Lower leg skin (tissue), 4 donors: ENCODE data around the gene LGALS8. TPM values are rescaled to one million over a fixed set of nuclear protein-coding genes. Genes with fewer than 3 reads are reported as not detected.

ENCODE experiments used
- DNase-seq, 2 donors: peaks; one replicate each; pipeline ENCODE4 v3.0.0-alpha.2; 2019; ENCODE audit warnings: low spot score in 2 of 2
- H3K4me3 ChIP-seq: fragments of 200-600 bp; sonication (generic); 2 replicates; pipeline ENCODE4 v1.5.1; 2017; ENCODE audit warnings: mild to moderate bottlenecking, low read depth; ENCODE audit not compliant: poor library complexity, severe bottlenecking
- POLR2A ChIP-seq, 2 donors: fragments of 450-650 bp; IDR thresholded peaks; one replicate each; pipeline ENCODE4 v1.6.1; 2016 to 2017; ENCODE audit warnings: antibody characterized with exemption in 2 of 2, mild to moderate bottlenecking in 1 of 2, moderate library complexity in 1 of 2
- WGBS, 2 donors: methylation state at CpG; one replicate each; pipeline ENCODE4 v1.1.5; 2018; 5-methylcytosine and 5-hydroxymethylcytosine counted together
- intact Hi-C: fragments of 100-400 bp; cut with DNase I; formaldehyde crosslinking; loops from one replicate; pipeline ENCODE4 v1.15.0; 2023; ENCODE audit warnings: low total_unique reads
- total RNA-seq, 4 donors: library from RNA; depleted of rRNA; stranded (reverse); fragments of >200 nt; gene quantifications; one replicate each; pipeline ENCODE4 v1.1.0, GENCODE V29; 2016
- TF ChIP-seq, protein P1 (sequence below), 3 donors: fragments of 450-650 bp; IDR thresholded peaks; one replicate each; pipeline ENCODE4 v1.5.1; 2016; ENCODE audit warnings: antibody characterized with exemption in 3 of 3, mild to moderate bottlenecking in 3 of 3, moderate library complexity in 2 of 3

Gene LGALS8
- total RNA-seq, 4 donors from 2014 or later = 80.2 to 138 (median 89.4) TPM

DNA sequence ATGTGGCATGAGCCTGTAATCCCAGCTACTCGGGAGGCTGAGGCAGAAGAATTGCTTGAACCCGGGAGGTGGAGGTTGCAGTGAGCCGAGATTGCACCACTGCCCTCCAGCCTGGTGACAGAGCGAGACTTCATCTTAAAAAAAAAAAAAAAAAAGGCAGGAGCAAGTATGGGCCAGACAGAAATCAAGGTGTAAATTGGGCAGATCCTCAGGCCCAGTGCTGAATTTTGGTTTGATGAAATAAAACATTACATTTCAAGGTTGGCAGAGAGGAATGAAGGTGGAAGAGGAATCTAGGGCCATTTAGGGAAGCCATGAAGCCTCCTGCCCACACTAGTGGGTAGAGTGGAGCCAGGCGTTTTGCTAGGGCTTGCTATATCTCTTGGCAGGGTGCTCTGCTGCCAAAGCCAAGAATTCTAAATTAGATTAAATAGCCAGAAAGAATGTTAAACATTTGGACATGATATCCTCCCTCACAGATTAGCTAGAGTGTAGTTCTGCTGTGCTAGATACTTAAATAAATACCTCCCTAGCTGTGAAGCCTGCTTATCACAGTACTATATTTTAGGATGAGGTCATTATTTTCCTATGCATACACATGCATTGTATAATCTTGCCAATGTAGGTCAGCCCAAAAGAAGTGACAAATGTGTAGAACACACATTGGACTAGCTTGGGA is 16.6 kb upstream of the LGALS8 start:
- intact Hi-C loops = no loop called here
- H3K4me3 ChIP-seq = no peak overlapping the region
- TF ChIP-seq, protein P1, sequence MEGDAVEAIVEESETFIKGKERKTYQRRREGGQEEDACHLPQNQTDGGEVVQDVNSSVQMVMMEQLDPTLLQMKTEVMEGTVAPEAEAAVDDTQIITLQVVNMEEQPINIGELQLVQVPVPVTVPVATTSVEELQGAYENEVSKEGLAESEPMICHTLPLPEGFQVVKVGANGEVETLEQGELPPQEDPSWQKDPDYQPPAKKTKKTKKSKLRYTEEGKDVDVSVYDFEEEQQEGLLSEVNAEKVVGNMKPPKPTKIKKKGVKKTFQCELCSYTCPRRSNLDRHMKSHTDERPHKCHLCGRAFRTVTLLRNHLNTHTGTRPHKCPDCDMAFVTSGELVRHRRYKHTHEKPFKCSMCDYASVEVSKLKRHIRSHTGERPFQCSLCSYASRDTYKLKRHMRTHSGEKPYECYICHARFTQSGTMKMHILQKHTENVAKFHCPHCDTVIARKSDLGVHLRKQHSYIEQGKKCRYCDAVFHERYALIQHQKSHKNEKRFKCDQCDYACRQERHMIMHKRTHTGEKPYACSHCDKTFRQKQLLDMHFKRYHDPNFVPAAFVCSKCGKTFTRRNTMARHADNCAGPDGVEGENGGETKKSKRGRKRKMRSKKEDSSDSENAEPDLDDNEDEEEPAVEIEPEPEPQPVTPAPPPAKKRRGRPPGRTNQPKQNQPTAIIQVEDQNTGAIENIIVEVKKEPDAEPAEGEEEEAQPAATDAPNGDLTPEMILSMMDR (IDR thresholded peaks at IDR 0.05) = no peak
- no peak for TF ChIP-seq POLR2A (IDR thresholded peaks at IDR 0.05)
- 44 to 67% methylated on average over 5 of the region's 5 CpGs for WGBS, 2 donors
- no peak for DNase-seq

DNA sequence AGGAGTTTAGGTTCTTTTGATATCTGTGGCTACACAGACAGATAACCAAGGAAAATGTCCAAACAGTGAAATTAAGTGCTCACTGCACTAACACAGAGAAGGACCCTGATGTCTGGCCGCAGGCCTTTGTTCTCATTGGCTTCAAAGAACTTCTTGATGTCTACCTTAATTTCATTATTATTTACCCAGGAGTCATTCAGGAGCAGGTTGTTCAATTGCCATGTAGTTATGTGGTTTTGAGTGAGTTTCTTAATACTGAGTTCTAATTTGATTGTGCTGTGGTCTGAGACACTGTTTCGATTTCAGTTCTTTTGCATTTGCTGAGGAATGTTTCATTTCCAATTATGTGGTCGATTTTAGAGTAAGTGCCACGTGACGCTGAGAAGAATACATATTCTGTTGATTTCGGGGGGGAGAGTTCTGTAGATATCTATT is 15.2 kb upstream of the LGALS8 start:
- TF ChIP-seq, protein P1 (IDR thresholded peaks at IDR 0.05) = no peak
- TF ChIP-seq POLR2A (IDR thresholded peaks at IDR 0.05) = no peak
- 78 to 84% methylated on average over 6 of the region's 6 CpGs for WGBS, 2 donors
- DNase-seq = no peak

DNA sequence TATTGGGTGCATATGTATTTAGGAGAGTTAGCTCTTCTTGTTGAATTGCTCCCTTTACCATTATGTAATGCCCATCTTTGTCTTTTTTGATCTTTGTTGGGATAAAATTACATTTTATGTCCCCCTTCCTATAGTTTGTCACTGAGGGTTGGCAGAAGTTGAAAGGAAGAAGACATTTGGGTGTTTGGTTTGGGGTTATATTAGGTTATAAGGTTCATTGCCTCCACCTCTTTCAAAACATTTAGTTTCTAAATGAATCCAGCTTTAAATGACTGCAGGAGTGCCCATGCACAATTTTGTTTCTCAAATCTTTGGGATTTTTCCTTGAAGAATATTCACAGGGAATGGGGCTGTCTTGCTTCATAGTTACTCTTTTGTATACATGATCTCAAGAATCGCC is 14.6 kb upstream of the LGALS8 start:
- DNase-seq = no peak
- intact Hi-C loops = no loop called here
- H3K4me3 ChIP-seq = no peak overlapping the region
- 96 to 100% methylated on average over 1 of the region's 1 CpG for WGBS, 2 donors
- TF ChIP-seq POLR2A (IDR thresholded peaks at IDR 0.05) = no peak

More for the DNA sequence above, 15.2 kb upstream of the LGALS8 start:
- intact Hi-C loops = no loop called here
- H3K4me3 ChIP-seq = no peak overlapping the region

DNA sequence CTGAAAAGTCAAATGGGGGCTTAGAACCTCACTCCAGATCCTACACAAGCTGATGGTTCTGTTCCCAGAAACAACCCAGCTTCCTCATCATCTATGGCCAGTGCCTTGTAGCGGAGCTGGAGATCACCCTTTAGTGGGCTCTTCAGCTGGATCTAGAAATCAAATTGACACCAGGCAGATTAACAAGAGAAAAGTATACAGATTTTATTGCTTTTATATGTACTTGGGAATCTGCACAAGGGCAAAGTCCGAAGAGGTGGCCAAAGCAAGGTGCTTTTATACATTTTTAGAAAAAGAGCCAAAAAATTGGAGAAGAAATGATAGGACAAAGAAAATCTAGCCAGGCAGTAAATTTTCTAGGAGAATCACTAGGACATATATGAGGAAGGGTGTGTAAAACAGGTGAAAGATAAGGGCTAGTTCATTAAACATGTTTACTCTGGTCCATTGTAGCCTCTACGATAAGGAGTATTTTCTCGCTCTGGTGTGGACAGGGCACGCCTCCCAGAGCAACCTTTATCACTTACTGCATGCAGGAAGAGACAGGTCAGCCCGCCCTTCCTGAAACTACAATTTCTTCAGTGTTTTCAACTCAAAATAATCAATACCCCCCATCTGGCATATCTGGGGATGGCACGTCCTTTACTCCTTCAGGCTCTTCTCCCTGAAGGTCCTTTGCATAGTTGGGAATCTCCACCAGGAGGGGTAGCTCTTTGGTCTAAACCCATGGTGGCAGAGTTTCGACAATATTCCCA is 14.0 kb upstream of the LGALS8 start:
- 92% methylated on average over 8 of the region's 8 CpGs for WGBS, 2 donors
- TF ChIP-seq POLR2A (IDR thresholded peaks at IDR 0.05) = no peak
- no peak for DNase-seq
- intact Hi-C loops = no loop called here
- H3K4me3 ChIP-seq = no peak overlapping the region

DNA sequence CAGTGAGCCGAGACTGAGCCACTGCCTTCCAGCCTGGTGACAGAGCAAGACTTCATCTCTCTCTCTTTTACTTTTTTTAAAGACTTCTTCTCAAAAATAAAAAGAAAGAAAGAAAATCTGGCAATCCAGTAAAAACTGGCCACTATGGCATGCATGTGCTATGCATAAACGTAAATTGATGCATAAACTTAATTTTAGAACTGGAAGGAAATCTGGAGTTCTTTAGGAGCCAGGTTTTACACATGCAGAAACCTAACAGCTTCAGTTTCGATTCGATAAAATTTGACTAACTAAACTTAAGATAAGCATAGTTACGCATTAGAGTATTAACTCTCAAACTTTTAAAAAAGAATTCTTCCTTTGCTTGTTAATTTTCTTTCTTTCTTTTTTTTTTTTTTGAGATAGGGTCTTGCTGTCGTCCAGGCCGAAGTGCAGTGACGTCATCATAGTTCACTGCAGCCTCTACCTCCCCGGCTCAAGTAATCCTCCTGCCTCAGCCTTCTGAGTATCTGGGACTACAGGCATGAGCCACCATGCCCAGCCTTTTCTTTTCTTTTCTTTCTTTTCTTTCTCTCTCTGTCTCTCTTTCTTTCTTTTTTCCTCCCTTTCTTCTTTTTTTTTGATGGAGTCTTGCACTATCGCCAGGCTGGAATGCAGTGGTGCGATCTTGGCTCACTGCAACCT is 11.9 kb upstream of the LGALS8 start:
- intact Hi-C loops = no loop called here
- WGBS, 2 donors = 87 to 91% methylated on average over 11 of the region's 11 CpGs
- H3K4me3 ChIP-seq = no peak overlapping the region
- no peak for DNase-seq
- no peak for TF ChIP-seq POLR2A (IDR thresholded peaks at IDR 0.05)
- TF ChIP-seq, protein P1 (IDR thresholded peaks at IDR 0.05) = no peak

DNA sequence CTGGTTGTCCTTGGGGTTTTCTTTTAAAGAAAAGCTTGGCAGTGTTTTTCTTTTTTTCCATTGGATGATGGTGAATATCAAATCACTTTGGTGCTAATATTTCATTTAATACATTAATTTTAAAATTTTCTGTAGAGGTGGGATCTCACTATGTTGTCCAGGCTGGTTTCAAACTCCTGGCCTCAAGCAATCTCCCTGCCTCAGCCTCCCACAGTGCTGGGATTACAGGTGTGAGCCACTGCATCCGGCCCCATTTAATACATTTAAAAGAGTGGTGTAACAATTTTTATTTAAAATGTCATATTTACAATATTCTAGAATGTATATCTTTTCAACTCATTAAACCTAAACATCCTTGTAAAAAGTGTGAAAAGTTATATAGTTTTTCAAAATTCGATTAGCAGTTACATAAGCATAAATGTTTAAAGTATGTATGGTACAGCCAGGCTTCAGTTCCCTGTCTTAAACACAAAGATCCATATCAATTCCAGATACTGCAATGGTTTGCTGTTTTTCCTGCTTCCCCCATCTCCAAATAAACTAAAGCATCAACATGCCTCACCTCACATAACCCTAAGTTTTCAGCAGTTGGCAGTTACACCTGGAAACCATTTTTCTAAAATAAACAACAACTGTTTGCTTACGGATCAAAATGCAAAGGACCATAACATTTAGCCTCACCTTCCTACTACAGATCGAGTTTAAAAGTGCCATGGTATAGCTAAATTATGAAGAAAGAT is 8.9 kb upstream of the LGALS8 start:
- 58 to 59% methylated on average over 4 of the region's 4 CpGs for WGBS, 2 donors
- DNase-seq = no peak

More for the DNA sequence above, 8.9 kb upstream of the LGALS8 start:
- intact Hi-C loops = no loop called here
- TF ChIP-seq, protein P1 (IDR thresholded peaks at IDR 0.05) = no peak
- TF ChIP-seq POLR2A (IDR thresholded peaks at IDR 0.05) = no peak
- no peak overlapping the region for H3K4me3 ChIP-seq
